ENCODE results near the gene ADGRB3.

DNA sequence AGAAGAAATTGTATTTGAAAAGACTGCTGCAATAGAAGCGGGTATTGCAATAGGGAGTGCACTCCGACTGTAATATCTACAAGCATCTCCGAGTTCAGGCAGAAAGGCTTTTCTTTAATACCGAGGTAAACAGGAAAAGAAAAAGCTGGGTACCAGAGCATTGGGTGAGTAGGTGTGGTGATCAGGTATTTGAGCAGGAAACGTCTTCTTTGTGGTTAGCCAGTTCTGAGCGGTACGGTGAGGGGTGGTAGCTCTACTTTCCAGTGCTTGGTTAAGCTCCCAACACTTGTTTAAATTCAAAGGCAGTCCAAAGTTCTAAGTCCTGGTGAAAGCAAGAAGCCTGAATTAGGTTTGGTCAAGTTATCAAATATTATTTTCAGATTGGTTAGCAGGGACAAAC, 757.7 kb downstream of the ADGRB3 start:
- TF ChIP-seq, protein P1, sequence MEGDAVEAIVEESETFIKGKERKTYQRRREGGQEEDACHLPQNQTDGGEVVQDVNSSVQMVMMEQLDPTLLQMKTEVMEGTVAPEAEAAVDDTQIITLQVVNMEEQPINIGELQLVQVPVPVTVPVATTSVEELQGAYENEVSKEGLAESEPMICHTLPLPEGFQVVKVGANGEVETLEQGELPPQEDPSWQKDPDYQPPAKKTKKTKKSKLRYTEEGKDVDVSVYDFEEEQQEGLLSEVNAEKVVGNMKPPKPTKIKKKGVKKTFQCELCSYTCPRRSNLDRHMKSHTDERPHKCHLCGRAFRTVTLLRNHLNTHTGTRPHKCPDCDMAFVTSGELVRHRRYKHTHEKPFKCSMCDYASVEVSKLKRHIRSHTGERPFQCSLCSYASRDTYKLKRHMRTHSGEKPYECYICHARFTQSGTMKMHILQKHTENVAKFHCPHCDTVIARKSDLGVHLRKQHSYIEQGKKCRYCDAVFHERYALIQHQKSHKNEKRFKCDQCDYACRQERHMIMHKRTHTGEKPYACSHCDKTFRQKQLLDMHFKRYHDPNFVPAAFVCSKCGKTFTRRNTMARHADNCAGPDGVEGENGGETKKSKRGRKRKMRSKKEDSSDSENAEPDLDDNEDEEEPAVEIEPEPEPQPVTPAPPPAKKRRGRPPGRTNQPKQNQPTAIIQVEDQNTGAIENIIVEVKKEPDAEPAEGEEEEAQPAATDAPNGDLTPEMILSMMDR (IDR thresholded peaks at IDR 0.05; ENCODE audit: low read depth, low read length, missing input control), result no peak
- TF ChIP-seq YY1 (IDR thresholded peaks at IDR 0.05), result no peak
- TF ChIP-seq EGR1 (IDR thresholded peaks at IDR 0.05; ENCODE audit: low read depth in 2 of 2), result no peak
- TF ChIP-seq, protein P2, sequence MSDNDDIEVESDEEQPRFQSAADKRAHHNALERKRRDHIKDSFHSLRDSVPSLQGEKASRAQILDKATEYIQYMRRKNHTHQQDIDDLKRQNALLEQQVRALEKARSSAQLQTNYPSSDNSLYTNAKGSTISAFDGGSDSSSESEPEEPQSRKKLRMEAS (IDR thresholded peaks at IDR 0.05), result no peak
- TF ChIP-seq RXRA (IDR thresholded peaks at IDR 0.05), result no peak
- no peak for TF ChIP-seq FOXA1 (IDR thresholded peaks at IDR 0.05)
- TF ChIP-seq TAF1 (conservative IDR thresholded peaks at IDR 0.05), result no peak
- TF ChIP-seq JUND (IDR thresholded peaks at IDR 0.05), result no peak
